Measurements from ENCODE around the gene PYCARD.
"Not testable (repeated sequence)": the region's sequence is repeated elsewhere in the genome, so short reads cannot be mapped to it uniquely, and the experiment has no call there.

The PYCARD gene

DNA sequence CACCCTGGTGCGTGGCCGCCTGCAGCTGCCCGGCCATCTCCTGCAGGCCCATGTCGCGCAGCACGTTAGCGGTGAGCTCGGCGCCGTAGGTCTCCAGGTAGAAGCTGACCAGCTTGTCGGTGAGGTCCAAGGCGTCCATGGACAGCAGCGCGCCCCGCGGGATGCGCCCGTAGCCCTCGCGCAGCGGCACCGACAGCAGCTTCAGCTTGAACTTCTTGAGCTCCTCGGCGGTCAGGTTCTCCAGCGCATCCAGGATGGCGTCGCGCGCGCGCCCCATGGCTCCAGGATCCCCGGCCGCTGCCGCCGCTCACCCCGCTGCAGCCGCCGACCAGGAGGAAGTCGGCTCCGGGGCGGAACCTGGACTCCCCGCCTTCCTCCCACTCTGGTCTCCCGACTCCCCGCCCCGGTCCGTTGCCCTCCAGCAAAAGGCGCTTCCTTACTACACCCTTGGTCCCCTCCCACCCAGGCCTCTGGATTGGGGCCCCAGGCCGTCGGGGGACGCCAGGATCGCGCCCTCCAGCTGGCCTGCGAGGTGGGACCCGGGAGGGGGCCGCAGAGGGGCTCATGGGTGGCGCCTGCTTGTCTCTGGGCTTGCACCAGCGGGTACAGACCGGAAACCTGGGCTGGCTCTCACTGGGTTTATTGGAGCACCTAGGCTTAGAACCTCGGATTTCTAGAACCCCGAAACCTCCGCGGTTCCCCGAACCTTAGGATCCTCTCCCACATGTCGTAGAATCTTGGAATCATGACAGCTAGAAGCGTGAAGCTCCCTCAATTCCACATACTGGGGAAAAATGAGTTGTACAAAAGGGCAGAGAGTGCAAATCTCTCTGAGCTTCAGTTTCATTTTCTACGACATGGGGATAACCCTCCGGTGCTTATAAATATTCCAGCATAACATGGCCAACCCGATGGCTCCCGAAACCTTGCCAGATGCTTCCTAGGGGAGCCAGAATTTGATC, at the start of gene PYCARD:
Gene PYCARD (minus strand): TSS at position 347 of the 962 bp plus-strand sequence. CDS start 70 bp downstream, at position 277.
- peak; percentile 30 for DNase-seq

DNA sequence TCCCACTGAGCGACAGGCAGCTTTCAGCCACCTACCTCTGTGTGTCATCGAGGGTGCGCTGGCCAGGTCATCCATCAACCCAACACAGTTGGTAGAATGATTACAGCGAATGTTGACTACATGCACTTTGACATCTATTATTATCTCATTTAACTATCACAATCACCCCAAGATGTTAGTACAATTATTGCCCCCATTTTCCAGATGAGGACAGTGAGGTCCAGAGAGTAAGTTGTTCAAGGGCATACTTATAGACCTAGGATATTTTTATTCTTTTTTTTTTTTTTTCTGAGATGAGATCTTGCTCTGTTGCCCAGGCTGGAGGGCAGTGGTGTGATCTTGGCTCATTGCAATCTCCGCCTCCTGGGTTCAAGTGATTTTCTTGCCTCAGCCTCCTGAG, 48.9 kb upstream of the PYCARD start:
- no peak for DNase-seq

DNA sequence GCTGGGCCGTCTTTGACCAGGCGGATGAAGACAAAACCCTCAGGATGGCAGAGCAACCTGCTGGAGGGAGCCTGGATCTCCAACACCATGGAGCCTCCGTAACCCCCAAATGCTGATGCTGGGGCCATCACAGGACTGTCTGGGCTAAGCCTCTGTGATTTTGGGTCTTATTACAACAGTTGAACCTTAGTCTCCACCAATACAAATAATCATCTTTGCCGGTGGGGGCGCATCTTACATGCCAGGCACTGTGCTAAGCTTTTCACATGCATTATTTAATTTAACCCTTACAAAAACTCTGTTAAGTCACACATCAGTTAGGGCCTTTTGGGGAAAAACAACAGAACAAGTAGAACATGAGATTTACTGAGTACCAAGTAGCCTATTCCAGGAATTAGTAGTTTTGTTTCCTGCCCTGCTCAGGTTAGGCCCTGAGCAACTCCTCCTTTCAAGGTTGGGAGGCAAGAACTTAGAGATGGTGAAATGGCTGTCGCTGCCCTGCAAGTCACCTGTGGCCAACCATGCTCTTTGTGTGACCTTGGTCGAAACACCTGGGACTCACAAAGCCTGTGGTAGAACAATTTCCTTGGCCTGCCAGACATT, 48.3 kb upstream of the PYCARD start:
- no peak for DNase-seq

DNA sequence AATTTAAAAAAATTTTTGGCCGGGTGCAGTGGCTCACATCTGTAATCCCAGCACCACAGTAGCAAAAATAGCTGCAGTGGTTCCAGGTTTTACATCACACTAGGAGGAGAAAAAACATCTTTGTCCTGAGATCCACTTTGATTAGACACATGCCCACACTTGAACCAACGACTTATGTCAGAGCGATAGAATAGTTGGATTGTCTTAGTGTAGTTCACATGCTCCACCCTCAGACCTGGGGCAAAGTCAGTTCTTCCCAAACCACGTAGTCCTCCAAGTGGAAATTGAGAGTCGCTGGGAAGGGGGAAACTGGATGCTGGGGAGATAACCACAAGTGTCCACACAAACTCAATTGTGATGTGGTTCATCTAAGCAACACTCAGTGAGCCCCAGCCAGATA, 45.8 kb upstream of the PYCARD start:
- no peak for DNase-seq

DNA sequence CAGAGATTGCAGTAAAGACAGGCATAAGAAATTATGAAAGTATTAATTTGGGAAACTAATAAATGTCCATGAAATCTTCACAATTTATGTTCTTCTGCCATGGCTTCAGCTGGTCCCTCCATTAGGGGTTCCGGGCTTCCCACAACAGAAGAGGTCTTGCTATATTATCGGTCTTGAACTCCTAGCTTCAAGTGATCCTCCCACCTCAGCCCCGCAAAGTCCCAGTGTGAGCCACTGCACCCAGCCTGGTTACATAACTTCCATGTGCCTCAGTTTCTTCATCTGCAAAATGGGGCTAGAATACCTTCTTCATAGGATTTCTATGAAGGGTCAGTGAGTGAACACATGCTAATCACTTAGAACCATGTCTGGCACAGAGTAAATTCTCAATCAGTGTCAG, 43.7 kb upstream of the PYCARD start:
- no peak for DNase-seq

DNA sequence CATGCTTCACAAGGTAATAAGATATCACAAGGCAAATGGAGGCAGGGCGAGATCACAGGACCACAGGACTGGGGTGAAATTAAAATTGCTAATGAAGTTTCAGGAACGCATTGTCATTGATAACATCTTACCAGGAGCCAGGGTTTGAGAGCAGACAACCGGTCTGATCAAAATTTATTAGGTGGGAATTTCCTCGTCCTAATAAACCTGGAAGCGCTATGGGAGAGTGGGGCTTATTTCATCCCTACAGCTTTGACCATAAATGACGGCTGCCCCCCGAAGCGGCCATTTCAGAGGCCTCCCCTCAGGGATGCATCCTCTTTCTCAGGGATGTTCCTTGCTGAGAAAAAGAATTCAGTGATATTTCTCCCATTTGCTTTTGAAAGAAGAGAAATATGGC, 43.0 kb upstream of the PYCARD start:
- not testable (repeated sequence) for DNase-seq

DNA sequence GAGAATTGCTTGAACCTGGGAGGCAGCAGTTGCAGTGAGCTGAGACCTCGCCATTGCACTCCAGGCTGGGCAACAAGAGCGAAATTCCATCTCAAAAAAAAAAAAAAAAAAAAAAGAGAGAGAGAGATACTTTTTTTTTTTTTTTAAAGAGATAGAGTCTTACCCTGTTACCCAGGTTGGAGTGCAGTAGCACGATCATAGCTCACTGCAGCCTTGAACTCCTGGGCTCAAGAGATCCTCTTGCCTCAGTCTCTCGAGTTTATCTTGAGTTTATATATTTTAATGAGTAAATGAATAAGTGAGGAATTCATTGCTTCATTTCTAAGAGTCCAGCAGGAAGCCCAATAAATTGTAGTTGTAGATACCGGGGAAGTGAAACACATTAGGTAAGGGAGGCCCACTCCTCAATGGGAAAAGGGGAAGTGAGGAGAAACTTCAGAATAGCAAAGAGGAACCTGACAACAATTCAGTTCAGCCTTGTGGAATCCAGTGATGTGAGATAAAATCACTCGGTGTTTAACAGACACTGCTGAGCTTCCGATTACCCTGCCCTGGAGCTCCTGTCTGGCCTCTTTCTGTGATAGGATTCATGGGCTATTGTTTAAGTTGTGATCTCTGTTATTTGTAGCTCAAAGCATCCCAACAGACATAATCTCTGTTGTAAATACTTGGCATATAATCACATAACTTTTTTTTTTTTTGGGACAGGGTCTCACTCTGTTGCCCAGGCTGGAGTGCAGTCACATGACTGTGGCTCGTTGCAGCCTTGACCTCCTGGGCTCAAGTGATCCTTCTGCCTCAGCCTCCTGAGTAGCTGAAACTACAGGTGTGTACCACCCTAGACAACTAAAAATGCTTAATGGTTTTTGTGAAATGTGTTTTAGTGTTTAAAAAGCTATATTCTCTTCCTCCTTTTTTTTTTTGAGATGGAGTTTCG, 41.4 kb upstream of the PYCARD start:
- no peak for DNase-seq

DNA sequence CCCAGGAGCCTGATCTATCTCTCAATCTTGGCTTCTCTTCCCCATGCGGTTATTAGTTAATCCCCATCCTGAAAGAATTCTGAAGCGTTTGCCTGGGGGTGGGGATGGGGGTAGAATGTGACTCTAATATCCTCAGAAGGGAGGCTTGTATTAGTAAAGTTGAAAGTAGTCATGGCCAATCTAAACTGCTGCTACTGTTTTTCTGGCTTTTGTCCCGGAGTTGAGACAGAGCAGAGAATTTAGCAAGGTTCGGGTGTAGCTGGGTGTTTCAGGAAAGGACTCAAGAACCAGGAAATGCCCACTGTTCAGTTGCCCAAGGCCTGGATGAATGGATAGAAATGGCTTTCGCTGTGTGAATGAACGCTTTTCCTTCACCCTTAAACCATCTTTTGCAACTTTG, 39.6 kb upstream of the PYCARD start:
- DNase-seq, result no peak

DNA sequence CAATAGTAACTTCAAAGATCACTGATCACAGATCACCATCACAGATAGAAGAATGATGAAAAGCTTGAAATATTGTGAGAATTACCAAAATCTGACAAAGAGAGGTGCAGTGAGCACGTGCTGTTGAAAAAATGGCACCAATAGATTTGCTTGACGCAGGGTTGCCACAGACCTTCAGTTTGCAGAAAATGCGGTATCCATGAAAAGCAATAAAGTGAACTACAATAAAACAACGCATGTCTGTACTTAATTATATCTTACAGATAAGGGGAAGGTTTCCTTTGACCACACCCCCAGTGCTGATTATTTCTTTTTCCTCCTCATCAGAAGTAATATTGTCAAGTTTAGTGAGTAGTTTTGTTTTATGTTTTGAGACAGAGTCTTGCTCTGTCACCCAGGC, 35.5 kb upstream of the PYCARD start:
- no peak for DNase-seq

DNA sequence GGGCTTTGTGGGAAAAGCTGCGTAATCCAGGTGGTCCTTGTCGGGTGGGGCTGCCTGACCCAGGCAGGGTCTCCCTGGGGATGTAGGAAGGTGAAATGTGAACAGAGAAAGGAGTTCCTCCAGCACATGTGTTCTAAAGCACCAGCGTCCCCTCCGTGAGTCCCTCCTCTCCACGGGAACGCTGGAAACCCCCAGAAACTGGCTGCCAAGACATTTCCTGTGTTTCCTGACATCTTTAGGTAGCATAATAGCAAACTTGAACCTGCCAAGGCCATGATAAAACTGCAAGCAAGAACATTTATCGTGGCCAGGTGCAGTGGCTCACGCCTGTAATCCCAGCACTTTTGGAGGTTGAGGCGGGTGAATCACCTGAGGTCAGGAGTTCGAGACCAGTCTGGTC, 26.9 kb upstream of the PYCARD start:
- DNase-seq, result no peak

DNA sequence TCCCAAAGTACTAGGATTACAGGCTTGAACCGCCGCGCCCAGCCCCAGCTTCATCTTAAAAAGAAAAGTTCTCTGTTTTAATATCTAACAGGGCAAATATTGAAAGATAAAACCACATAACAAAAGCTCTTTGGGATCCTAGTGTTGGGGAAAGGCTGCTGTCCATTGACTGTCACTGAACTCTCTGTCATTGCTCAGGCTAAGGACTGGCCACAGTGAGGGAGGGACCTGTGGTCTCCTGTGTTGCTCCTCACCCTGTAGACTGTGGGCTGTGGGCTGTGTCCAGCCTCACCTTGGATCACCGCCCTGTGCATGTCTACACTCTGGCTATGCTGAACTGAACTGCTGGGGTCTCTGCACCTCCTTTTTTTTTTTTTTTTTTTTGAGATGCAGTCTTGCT, 25.6 kb upstream of the PYCARD start:
- no peak for DNase-seq

DNA sequence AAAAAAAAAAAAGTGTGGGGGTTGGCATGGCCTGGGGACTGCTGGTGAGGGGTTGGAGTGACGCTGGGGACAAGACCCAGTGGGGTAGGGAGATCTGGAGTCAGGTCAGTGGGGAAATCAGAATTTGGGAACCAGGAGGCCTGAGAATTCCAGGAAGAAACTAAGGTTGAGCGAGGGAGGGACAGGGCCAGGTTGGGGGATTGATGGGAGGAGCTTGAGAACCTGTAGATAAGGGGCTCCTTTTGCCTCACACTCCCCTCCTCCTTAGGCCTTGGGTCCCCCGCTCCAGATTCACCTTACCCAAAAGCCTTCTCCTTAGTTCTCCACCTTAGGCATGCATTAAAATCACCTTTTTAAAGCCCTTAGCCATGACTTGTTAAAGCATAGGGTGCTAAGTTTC, 22.6 kb upstream of the PYCARD start:
- DNase-seq, result no peak

DNA sequence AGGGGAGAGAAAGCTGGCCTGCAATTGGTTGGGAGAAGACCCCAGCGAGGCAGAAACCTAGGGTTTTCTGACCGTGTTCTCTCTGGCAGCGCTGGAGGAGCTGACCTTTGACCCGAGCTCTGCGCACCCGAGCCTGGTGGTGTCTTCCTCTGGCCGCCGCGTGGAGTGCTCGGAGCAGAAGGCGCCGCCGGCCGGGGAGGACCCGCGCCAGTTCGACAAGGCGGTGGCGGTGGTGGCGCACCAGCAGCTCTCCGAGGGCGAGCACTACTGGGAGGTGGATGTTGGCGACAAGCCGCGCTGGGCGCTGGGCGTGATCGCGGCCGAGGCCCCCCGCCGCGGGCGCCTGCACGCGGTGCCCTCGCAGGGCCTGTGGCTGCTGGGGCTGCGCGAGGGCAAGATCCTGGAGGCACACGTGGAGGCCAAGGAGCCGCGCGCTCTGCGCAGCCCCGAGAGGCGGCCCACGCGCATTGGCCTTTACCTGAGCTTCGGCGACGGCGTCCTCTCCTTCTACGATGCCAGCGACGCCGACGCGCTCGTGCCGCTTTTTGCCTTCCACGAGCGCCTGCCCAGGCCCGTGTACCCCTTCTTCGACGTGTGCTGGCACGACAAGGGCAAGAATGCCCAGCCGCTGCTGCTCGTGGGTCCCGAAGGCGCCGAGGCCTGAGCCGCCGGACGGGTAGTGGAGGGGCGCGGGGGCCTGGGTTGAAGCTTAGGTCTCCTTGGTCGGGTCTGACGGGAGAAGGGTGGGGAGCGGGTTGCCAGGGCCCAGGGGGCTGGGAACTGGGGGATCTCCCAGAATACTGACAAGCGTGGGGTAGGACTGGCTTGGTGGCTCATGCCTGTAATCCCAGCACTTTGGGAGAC, 21.8 kb upstream of the PYCARD start:
- no peak for DNase-seq

DNA sequence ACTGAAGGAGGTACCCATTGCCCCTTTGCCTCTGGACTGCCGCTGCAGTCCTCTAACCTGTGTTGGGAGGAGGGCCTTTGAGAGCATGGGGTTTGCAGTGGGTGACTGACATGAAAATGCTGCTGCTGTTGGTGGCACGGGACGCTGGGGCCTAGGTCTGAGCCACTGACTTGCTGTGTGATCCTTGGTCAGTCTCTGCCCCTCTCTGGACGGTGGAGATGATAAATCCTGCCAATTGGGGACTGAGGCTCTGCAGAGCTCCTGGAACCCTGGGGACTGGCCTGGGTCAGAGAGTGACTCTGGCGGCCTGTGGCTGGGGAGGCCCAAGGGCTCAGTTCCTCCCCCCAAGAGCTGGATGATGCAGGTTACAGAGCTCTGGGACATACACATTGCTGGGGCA, 20.5 kb upstream of the PYCARD start:
- no peak for DNase-seq

DNA sequence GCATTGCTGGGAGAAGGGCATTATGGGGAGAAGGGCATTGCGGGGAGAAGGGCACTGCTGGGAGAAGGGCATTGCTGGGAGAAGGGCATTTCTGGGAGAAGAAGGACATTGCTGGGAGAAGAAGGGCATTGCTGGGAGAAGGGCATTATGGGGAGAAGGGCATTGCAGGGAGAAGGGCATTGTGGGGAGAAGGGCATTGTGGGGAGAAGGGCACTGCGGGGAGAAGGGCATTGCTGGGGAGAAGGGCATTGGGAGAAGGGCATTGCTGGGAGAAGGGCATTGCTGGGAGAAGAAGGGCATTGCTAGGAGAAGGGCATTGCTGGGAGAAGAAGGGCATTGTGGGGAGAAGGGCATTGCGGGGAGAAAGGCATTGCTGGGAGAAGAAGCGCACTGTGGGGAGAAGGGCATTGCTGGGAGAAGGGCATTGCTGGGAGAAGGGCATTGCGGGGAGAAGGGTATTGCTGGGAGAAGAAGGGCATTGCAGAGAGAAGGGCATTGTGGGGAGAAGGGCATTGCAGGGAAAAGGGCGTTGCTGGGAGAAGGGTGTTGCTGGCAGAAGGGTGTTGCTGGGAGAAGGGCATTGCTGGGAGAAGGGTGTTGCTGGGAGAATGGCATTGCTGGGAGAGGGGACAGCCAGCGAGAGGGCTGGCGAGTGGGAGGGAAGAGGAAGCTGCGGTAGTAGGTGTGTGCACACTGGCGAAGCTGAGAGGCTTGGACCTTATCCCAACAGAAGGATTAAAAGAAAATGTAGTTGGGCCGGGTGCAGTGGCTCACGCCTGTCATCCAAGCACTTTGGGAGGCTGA, 19.0 kb upstream of the PYCARD start:
- no peak for DNase-seq

DNA sequence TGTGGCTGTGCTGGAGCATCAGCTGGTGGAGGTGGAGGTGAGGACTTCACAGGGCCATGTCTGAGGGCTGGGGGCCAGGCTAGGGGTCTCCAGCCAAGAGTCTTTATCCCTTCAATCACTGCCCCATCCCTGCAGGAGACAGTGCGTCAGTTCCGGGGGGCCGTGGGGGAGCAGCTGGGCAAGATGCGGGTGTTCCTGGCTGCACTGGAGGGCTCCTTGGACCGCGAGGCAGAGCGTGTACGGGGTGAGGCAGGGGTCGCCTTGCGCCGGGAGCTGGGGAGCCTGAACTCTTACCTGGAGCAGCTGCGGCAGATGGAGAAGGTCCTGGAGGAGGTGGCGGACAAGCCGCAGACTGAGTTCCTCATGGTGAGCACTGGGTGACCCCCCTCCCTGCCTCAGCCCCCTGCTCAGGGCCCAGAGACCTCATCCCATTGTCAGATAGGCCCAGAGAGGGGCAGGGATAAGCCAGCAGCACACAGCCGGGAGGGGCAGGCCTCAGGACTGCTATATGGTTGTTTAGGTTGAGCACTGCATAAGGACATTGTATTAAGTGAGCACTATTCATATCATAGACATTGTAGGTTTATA, 16.7 kb upstream of the PYCARD start:
- no peak for DNase-seq

DNA sequence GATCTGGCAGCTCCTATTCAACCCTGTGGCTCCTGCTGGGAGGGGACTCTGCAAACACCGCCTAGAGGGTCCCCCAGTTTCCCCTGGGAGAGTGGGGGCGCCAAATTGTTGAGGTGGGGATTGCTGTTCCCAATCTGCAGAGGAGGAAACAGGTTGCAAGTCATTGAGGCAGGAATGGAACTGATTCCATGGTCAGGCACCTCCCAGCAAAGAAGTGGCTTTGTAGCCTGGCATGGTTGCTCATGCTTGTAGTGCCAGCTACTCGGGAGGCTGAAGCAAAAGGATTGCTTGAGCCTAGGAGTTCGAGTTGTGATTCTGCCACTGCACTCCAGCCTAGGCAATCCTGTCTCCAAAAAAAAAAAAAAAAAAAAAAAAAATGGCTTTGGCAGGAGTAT, 14.6 kb upstream of the PYCARD start:
- no peak for DNase-seq

DNA sequence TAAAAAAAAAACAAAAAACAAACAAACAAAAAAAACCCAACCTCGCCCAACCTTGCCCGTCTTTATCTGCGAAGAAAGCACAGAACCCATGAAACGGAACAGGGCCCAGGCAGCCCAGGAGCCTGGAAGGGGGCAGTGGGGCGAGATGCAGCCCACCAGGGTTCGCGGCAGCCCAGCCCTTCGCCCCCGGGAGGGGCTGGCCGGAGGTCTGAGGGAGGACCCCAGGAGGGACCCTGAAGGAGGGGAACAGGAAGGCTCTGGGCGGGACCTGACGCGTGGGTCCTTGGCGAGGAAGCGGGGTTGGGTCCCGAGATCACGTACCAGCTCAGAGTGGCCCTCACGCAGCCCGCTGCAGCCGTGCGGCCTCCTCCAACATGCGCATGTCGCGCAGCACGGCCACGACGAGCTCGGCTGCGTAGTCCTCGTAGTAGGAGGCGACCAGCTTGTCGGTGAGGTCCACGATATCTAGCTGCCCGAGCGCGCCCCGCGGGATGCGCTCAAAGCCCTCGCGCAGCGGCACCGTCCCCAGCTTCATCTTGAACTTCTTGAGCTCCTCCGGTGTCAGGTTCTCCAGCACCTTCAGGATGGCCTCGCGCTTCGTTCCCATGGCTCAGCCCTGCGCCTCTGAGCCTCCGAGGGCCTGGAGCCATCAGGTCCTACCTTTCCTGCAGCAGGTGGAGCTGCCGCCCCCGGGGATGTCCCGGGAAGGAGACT, 14.0 kb upstream of the PYCARD start, which contains the start of gene PYDC1:
Gene PYDC1 (minus strand): TSS at position 714 of the 714 bp plus-strand sequence. CDS start 107 bp downstream, at position 607.
- no peak for DNase-seq

DNA sequence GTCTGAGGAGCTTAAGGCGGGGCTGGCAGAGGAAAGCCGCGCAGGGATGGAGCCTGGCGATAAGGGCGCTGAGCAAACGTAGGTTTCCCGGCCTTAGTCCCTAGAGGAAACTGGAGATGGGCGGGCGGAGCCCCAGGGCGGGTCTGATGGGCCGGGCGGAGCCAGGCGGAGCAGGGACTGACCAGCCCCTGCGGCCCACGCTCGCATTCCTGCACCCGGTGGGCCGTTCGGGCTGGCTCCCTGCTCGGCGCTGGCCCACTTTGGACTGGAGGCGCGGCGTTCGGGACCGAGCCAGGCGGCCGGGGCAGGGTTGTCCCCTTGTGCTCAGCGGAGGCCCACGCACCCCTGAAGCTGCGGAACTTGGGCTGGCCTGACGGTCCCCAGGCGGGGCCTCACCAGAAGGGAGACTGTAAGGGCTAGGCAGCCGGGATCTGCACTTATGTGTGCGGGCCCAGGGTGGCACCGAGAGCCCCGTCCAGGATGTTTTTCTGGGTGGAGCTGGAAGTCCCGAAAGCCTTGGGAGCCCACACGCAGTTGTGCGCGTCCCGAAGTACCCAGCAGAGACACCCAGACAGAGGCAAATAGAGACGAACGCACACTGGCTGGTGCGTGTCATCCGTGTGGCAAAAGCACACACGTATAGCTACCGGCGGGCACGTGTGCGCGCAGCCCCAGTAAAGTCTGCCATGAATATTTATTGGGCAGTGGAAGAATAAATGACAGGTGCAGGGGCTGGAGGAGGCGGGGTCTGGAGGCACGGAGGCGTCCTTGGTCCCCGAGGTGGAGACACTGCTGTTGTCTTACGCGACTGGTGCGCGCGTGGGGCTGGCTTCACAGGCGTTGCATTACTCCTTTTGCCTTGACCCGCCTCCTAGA, 13.0 kb upstream of the PYCARD start:
- DNase-seq, result peak; percentile 33
